LNCaP clone FGC (cell line): Measurements from ENCODE around the gene LIPC.

ENCODE experiments used
- DNase-seq: peaks from one replicate; pipeline ENCODE4 v3.0.0-alpha.2; 2011; ENCODE audit warnings: low read depth
- H3K4me3 ChIP-seq: 2 replicates; pipeline ENCODE4 v1.5.1; 2011; ENCODE audit warnings: mild to moderate bottlenecking, low read depth, low read length, control low read depth
- CTCF ChIP-seq: IDR thresholded peaks from 2 replicates; pipeline ENCODE4 v1.5.1; 2012; ENCODE audit warnings: mild to moderate bottlenecking; ENCODE audit not compliant: control insufficient read depth, insufficient read depth; ENCODE audit errors: extremely low read depth

LIPC gene

GRCh38 chr15:58589047-58589446 is 157.3 kb downstream of the LIPC start:
- H3K4me3 ChIP-seq, result no peak overlapping the region
- TF ChIP-seq CTCF, result no peak
- no peak for DNase-seq

GRCh38 chr15:58590236-58590635 is 158.4 kb downstream of the LIPC start:
- no peak overlapping the region for H3K4me3 ChIP-seq
- no peak for TF ChIP-seq CTCF
- DNase-seq, result no peak

- no peak for TF ChIP-seq CTCF
- H3K4me3 ChIP-seq, result no peak overlapping the region
- DNase-seq, result no peak
These were observed 159.1 kb downstream of the LIPC start for GRCh38 chr15:58590926-58591325.

- no peak for TF ChIP-seq CTCF
- no peak overlapping the region for H3K4me3 ChIP-seq
- no peak for DNase-seq
These were observed 162.1 kb downstream of the LIPC start for GRCh38 chr15:58593870-58594269.

- no peak for TF ChIP-seq CTCF
- DNase-seq, result no peak
- no peak overlapping the region for H3K4me3 ChIP-seq
These were observed 163.1 kb downstream of the LIPC start for GRCh38 chr15:58594898-58595297.

GRCh38 chr15:58595516-58596263 is 163.9 kb downstream of the LIPC start:
- H3K4me3 ChIP-seq, result no peak overlapping the region
- no peak for DNase-seq
- no peak for TF ChIP-seq CTCF

GRCh38 chr15:58597943-58598828 is 166.4 kb downstream of the LIPC start:
- no peak for TF ChIP-seq CTCF
- DNase-seq, result no peak
- no peak overlapping the region for H3K4me3 ChIP-seq
